Measurements from ENCODE around the gene SEMA4D.

DNA sequence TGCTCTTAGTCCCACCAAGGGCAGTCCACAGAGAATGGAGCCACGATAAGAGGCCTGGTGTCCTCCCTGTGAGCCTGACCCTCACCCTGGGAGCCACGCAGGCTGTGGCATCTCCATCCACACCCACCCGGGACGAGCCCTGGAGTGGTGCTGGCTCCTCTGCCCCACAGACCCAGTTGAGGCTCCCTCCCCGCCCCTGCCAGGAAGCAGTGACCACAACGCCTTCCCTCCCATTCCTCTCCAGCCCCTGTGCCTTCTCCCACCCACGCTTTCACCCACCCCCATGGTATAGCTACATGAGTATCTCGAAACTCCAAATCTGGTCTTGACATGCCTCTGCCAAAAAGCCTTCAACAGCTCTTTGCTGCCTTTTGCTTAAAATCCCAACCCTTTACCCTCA, 57.9 kb downstream of the SEMA4D start:
- TF ChIP-seq CTCF (IDR thresholded peaks at IDR 0.05) (no peak), ZFX (IDR thresholded peaks at IDR 0.05; ENCODE audit: borderline replicate concordance) (no peak)
